ENCODE measurements around the gene OVCH2.

The OVCH2 gene

GRCh38 chr11:7672276-7672959 lies 33.9 kb downstream of the OVCH2 start:
- no peak overlapping the region for H3K27ac ChIP-seq (ENCODE audit: low read length, poor library complexity, severe bottlenecking)

GRCh38 chr11:7671347-7672215 lies 34.7 kb downstream of the OVCH2 start:
- Histone ChIP-seq H3K36me3 (ENCODE audit: control insufficient read depth in 1 of 2, insufficient read depth in 2 of 2, low read depth in 1 of 2, low read length in 2 of 2) (peaks cover under 1 to 27% of the 10 kb centered on the region in 2 experiments), H3K18ac (ENCODE audit: low read depth in 1 of 2, low read length in 2 of 2) (no peak overlapping the region), H3K4ac (ENCODE audit: low read depth in 1 of 2, low read length in 2 of 2) (no peak overlapping the region), H3K4me1 (ENCODE audit: control insufficient read depth, insufficient read depth, low read depth, low read length) (peaks cover 19% of the 10 kb centered on the region), H3K4me2 (ENCODE audit: low read length, poor library complexity, severe bottlenecking) (no peak overlapping the region), H3K9me3 (ENCODE audit: control insufficient read depth, low read length) (no peaks in the 10 kb centered on the region), H2AFZ (ENCODE audit: low read depth, low read length) (no peak overlapping the region), H4K91ac (ENCODE audit: low read length) (no peak overlapping the region), H3K27ac (ENCODE audit: low read length, poor library complexity, severe bottlenecking) (no peak overlapping the region), H2BK120ac (ENCODE audit: low read depth, low read length) (no peak overlapping the region), H3K9ac (ENCODE audit: low read length) (no peak overlapping the region), H3K27me3 (ENCODE audit: control insufficient read depth in 1 of 2, insufficient read depth in 1 of 2, low read length in 2 of 2) (no peaks in the 10 kb centered on the region), H3K23ac (ENCODE audit: low read length in 2 of 2) (no peak overlapping the region), H2BK15ac (ENCODE audit: low read depth, poor library complexity, severe bottlenecking) (no peak overlapping the region), H4K8ac (ENCODE audit: low read length) (no peak overlapping the region), H2AK5ac (ENCODE audit: low read length, severe bottlenecking) (no peak overlapping the region), H2BK5ac (ENCODE audit: low read depth, low read length, poor library complexity, severe bottlenecking) (no peak overlapping the region), H3K14ac (ENCODE audit: low read length in 2 of 2) (no peak overlapping the region), H2BK12ac (ENCODE audit: low read length in 2 of 2) (no peak overlapping the region), H3K4me3 (ENCODE audit: insufficient read depth in 1 of 2, low read depth in 1 of 2, low read length in 2 of 2) (no peak overlapping the region), H3K79me1 (replicated peaks; ENCODE audit: low read length, poor library complexity, severe bottlenecking) (no peaks in the 10 kb centered on the region)
- 88% methylated on average over 9 of the region's 10 CpGs for WGBS
- no peak for DNase-seq

More at GRCh38 chr11:7672276-7672959, 33.9 kb downstream of the OVCH2 start:
- Histone ChIP-seq H2BK120ac (ENCODE audit: low read depth, low read length) (no peak overlapping the region), H3K4ac (ENCODE audit: low read depth in 1 of 2, low read length in 2 of 2) (peak overlapping the region; percentile 63 to 83), H3K14ac (ENCODE audit: low read length in 2 of 2) (peak overlapping the region in 1 of 2 experiments; percentile 1), H3K9me3 (ENCODE audit: control insufficient read depth, low read length) (no peaks in the 10 kb centered on the region), H2AK5ac (ENCODE audit: low read length, severe bottlenecking) (no peak overlapping the region), H3K27me3 (ENCODE audit: control insufficient read depth in 1 of 2, insufficient read depth in 1 of 2, low read length in 2 of 2) (no peaks in the 10 kb centered on the region), H3K4me1 (ENCODE audit: control insufficient read depth, insufficient read depth, low read depth, low read length) (peaks cover 19% of the 10 kb centered on the region), H3K23ac (ENCODE audit: low read length in 2 of 2) (peak overlapping the region in 1 of 2 experiments; percentile 74), H3K4me3 (ENCODE audit: insufficient read depth in 1 of 2, low read depth in 1 of 2, low read length in 2 of 2) (peak overlapping the region in 1 of 2 experiments; percentile 82), H2AFZ (ENCODE audit: low read depth, low read length) (no peak overlapping the region), H4K8ac (ENCODE audit: low read length) (peak overlapping the region; percentile 87), H3K18ac (ENCODE audit: low read depth in 1 of 2, low read length in 2 of 2) (peak overlapping the region; percentile 52 to 97), H2BK5ac (ENCODE audit: low read depth, low read length, poor library complexity, severe bottlenecking) (no peak overlapping the region), H3K36me3 (ENCODE audit: control insufficient read depth in 1 of 2, insufficient read depth in 2 of 2, low read depth in 1 of 2, low read length in 2 of 2) (peaks cover 0 to 21% of the 10 kb centered on the region in 2 experiments), H2BK12ac (ENCODE audit: low read length in 2 of 2) (peak overlapping the region in 1 of 2 experiments; percentile 33), H3K4me2 (ENCODE audit: low read length, poor library complexity, severe bottlenecking) (no peak overlapping the region), H4K91ac (ENCODE audit: low read length) (peak overlapping the region; percentile 30), H3K79me1 (replicated peaks; ENCODE audit: low read length, poor library complexity, severe bottlenecking) (no peaks in the 10 kb centered on the region), H2BK15ac (ENCODE audit: low read depth, poor library complexity, severe bottlenecking) (no peak overlapping the region), H3K9ac (ENCODE audit: low read length) (peak overlapping the region; percentile 81)
- no peak for DNase-seq
- WGBS = 91% methylated on average over 15 of the region's 16 CpGs

- H3K27ac ChIP-seq (ENCODE audit: low read length, poor library complexity, severe bottlenecking) = no peak overlapping the region
- H4K91ac ChIP-seq (ENCODE audit: low read length) = no peak overlapping the region
- WGBS = 72% methylated on average over 4 of the region's 4 CpGs
- no peak overlapping the region for H2BK12ac ChIP-seq (ENCODE audit: low read length in 2 of 2)
- peaks cover 3 to 34% of the 10 kb centered on the region in 2 experiments for H3K36me3 ChIP-seq (ENCODE audit: control insufficient read depth in 1 of 2, insufficient read depth in 2 of 2, low read depth in 1 of 2, low read length in 2 of 2)
- no peak overlapping the region for H3K4ac ChIP-seq (ENCODE audit: low read depth in 1 of 2, low read length in 2 of 2)
- H2BK5ac ChIP-seq (ENCODE audit: low read depth, low read length, poor library complexity, severe bottlenecking) = no peak overlapping the region
- H4K8ac ChIP-seq (ENCODE audit: low read length) = no peak overlapping the region
- no peak for DNase-seq
- H3K18ac ChIP-seq (ENCODE audit: low read depth in 1 of 2, low read length in 2 of 2) = no peak overlapping the region
- H2BK120ac ChIP-seq (ENCODE audit: low read depth, low read length) = no peak overlapping the region
- H3K14ac ChIP-seq (ENCODE audit: low read length in 2 of 2) = no peak overlapping the region
- H3K23ac ChIP-seq (ENCODE audit: low read length in 2 of 2) = no peak overlapping the region
- H3K4me2 ChIP-seq (ENCODE audit: low read length, poor library complexity, severe bottlenecking) = no peak overlapping the region
- no peaks in the 10 kb centered on the region for H3K27me3 ChIP-seq (ENCODE audit: control insufficient read depth in 1 of 2, insufficient read depth in 1 of 2, low read length in 2 of 2)
- H3K9ac ChIP-seq (ENCODE audit: low read length) = no peak overlapping the region
- H2BK15ac ChIP-seq (ENCODE audit: low read depth, poor library complexity, severe bottlenecking) = no peak overlapping the region
- no peak overlapping the region for H3K4me3 ChIP-seq (ENCODE audit: insufficient read depth in 1 of 2, low read depth in 1 of 2, low read length in 2 of 2)
- H2AK5ac ChIP-seq (ENCODE audit: low read length, severe bottlenecking) = no peak overlapping the region
- no peaks in the 10 kb centered on the region for H3K9me3 ChIP-seq (ENCODE audit: control insufficient read depth, low read length)
- no peak overlapping the region for H2AFZ ChIP-seq (ENCODE audit: low read depth, low read length)
- H3K79me1 ChIP-seq (replicated peaks; ENCODE audit: low read length, poor library complexity, severe bottlenecking) = no peaks in the 10 kb centered on the region
- H3K4me1 ChIP-seq (ENCODE audit: control insufficient read depth, insufficient read depth, low read depth, low read length) = peaks cover 19% of the 10 kb centered on the region
Observed at GRCh38 chr11:7670641-7671040, 35.6 kb downstream of the OVCH2 start.

GRCh38 chr11:7668911-7669310 lies 37.4 kb downstream of the OVCH2 start:
- H3K4me2 ChIP-seq (ENCODE audit: low read length, poor library complexity, severe bottlenecking) = no peak overlapping the region
- 100% methylated on average over 1 of the region's 5 CpGs for WGBS
- no peak overlapping the region for H3K14ac ChIP-seq (ENCODE audit: low read length in 2 of 2)
- H2BK120ac ChIP-seq (ENCODE audit: low read depth, low read length) = no peak overlapping the region
- no peak overlapping the region for H2AFZ ChIP-seq (ENCODE audit: low read depth, low read length)
- H3K4me1 ChIP-seq (ENCODE audit: control insufficient read depth, insufficient read depth, low read depth, low read length) = peaks cover 18% of the 10 kb centered on the region
- H3K27ac ChIP-seq (ENCODE audit: low read length, poor library complexity, severe bottlenecking) = no peak overlapping the region
- no peak overlapping the region for H4K8ac ChIP-seq (ENCODE audit: low read length)
- DNase-seq = no peak
- no peak overlapping the region for H3K4ac ChIP-seq (ENCODE audit: low read depth in 1 of 2, low read length in 2 of 2)
- H3K9ac ChIP-seq (ENCODE audit: low read length) = no peak overlapping the region
- peaks cover 3 to 43% of the 10 kb centered on the region in 2 experiments for H3K36me3 ChIP-seq (ENCODE audit: control insufficient read depth in 1 of 2, insufficient read depth in 2 of 2, low read depth in 1 of 2, low read length in 2 of 2)
- H2BK5ac ChIP-seq (ENCODE audit: low read depth, low read length, poor library complexity, severe bottlenecking) = no peak overlapping the region
- H3K79me1 ChIP-seq (replicated peaks; ENCODE audit: low read length, poor library complexity, severe bottlenecking) = no peaks in the 10 kb centered on the region
- H3K27me3 ChIP-seq (ENCODE audit: control insufficient read depth in 1 of 2, insufficient read depth in 1 of 2, low read length in 2 of 2) = no peaks in the 10 kb centered on the region
- H2BK12ac ChIP-seq (ENCODE audit: low read length in 2 of 2) = no peak overlapping the region
- H4K91ac ChIP-seq (ENCODE audit: low read length) = no peak overlapping the region
- H2AK5ac ChIP-seq (ENCODE audit: low read length, severe bottlenecking) = no peak overlapping the region
- no peak overlapping the region for H2BK15ac ChIP-seq (ENCODE audit: low read depth, poor library complexity, severe bottlenecking)
- H3K4me3 ChIP-seq (ENCODE audit: insufficient read depth in 1 of 2, low read depth in 1 of 2, low read length in 2 of 2) = no peak overlapping the region
- H3K18ac ChIP-seq (ENCODE audit: low read depth in 1 of 2, low read length in 2 of 2) = no peak overlapping the region
- H3K9me3 ChIP-seq (ENCODE audit: control insufficient read depth, low read length) = no peaks in the 10 kb centered on the region
- no peak overlapping the region for H3K23ac ChIP-seq (ENCODE audit: low read length in 2 of 2)
